HG03460 (cell line): Measurements from ENCODE around the gene IWS1.
"Not testable (repeated sequence)": the region's sequence is repeated elsewhere in the genome, so short reads cannot be mapped to it uniquely, and the experiment has no call there.

Experiments used
- ATAC-seq: cut with Tn5 transposase; IDR thresholded peaks from one replicate; pipeline ENCODE4 v1.9.1; 2021; ENCODE audit not compliant: unreplicated experiment

IWS1 gene

GRCh38 chr2:127526132-127527000, at the start of gene IWS1:
TSS of gene IWS1 (minus strand) at chr2:127526489. CDS start at chr2:127526208, 281 bp downstream.
- peak; percentile 88 for ATAC-seq

- ATAC-seq, result no peak
Observed at GRCh38 chr2:127575941-127576432, 49.7 kb upstream of the IWS1 start.

GRCh38 chr2:127575185-127575765, 49.0 kb upstream of the IWS1 start:
- ATAC-seq, result no peak

GRCh38 chr2:127574656-127575055, 48.4 kb upstream of the IWS1 start:
- ATAC-seq, result no peak

GRCh38 chr2:127573771-127574170, 47.5 kb upstream of the IWS1 start:
- ATAC-seq, result no peak

GRCh38 chr2:127573298-127573697, 47.0 kb upstream of the IWS1 start:
- ATAC-seq, result no peak

GRCh38 chr2:127572841-127573240, 46.6 kb upstream of the IWS1 start:
- ATAC-seq, result no peak

GRCh38 chr2:127572352-127572751, 46.1 kb upstream of the IWS1 start:
- ATAC-seq, result not testable (repeated sequence)

GRCh38 chr2:127570282-127571250, 44.3 kb upstream of the IWS1 start:
- no peak for ATAC-seq

- no peak for ATAC-seq
Observed at GRCh38 chr2:127569666-127570065, 43.4 kb upstream of the IWS1 start.

- no peak for ATAC-seq
Observed at GRCh38 chr2:127568128-127568527, 41.8 kb upstream of the IWS1 start.

- no peak for ATAC-seq
Observed at GRCh38 chr2:127567351-127567854, 41.1 kb upstream of the IWS1 start.

GRCh38 chr2:127566576-127566975, 40.3 kb upstream of the IWS1 start:
- ATAC-seq, result no peak

GRCh38 chr2:127566139-127566417, 39.8 kb upstream of the IWS1 start:
- ATAC-seq, result no peak

- no peak for ATAC-seq
Observed at GRCh38 chr2:127565261-127566138, 39.2 kb upstream of the IWS1 start.

- no peak for ATAC-seq
Observed at GRCh38 chr2:127564429-127565260, 38.4 kb upstream of the IWS1 start.

- peak; percentile 98 for ATAC-seq
Observed at GRCh38 chr2:127563458-127564428, 37.5 kb upstream of the IWS1 start.

- ATAC-seq, result no peak
Observed at GRCh38 chr2:127562936-127563335, 36.6 kb upstream of the IWS1 start.
